Amniotic epithelial cell (primary cell): ENCODE results near the gene ETFBKMT.
"Not testable (repeated sequence)": the region's sequence is repeated elsewhere in the genome, so short reads cannot be mapped to it uniquely, and the experiment has no call there.

Source experiments
- DNase-seq: peaks from one replicate; pipeline ENCODE4 v3.0.0-alpha.2; 2010; ENCODE audit warnings: low read depth

ETFBKMT gene

GRCh38 chr12:31655792-31656191 lies 3.7 kb upstream of the ETFBKMT start:
- no peak for DNase-seq

- no peak for DNase-seq
Measured at GRCh38 chr12:31658471-31659086, 909 bp upstream of the ETFBKMT start.

DNA sequence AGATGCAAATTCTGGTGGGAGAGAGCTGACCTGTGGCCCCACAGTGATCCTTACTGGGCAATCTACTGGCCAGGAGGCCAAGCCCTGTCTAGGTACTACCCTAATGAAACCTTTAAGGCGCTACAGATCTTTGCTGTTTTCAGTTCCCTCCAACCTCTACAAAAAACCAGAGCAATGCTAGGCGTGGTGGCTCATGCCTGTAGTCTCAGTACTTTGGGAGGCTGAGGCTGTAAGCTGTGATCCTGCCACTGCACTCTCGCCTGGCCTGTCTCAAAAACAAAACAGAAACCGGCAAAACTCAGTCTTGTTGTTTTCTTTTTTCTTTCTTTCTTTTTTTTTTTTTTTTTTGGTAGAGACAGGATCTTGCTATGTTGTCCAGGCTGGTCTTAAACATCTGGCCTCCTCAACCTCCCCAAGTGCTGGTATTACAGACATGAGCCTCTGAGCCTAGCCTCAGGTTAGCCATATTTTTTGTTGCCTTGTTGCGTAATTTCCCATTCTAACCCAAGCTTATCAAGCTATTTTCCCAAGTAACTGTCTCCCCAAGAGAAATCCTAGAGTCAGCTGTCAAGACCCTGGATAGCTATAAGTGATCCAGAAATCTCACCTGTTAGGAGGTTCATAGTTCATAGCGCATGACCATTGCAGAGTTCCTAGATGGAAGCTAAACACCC lies 2.8 kb downstream of the ETFBKMT start:
- DNase-seq: no peak

DNA sequence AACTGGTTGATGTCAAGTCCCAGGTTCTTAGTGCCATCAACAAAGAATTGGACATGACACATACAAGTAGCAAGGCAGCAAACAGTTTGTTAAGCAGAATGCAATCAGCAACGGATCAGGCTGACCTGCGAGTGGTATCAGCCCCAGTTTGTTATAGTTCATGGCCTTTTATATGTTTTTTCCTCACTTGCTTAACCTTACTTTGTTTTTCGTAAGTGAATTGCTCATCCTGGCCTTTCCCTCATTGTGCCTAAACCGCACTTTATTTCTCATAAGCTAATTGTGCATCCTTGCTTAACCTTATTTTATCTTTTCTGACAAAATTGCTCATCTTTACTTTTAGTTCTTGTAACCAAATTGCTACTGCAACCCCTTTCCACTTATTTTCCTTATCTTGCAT lies 4.1 kb downstream of the ETFBKMT start:
- peak; percentile 64 for DNase-seq

DNA sequence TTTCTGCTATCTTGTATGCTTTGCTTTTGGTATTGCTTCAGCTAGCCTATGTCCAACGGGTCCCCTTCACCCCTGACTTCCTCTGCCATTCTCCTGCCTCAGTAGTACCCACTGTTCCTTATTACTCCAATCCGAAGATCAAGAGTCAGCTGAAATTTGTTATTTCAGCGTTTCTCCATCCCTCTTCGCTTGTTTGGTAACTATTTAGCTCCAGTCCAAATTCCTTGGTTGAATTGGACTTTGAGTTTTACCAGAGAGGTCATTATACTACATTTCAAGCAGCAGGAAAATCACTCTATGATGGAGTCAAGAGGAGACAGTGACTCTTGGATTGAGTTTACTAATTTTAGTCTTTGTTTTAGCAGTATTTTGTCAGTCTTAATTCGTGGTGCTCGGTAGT lies 4.5 kb downstream of the ETFBKMT start:
- DNase-seq: no peak

DNA sequence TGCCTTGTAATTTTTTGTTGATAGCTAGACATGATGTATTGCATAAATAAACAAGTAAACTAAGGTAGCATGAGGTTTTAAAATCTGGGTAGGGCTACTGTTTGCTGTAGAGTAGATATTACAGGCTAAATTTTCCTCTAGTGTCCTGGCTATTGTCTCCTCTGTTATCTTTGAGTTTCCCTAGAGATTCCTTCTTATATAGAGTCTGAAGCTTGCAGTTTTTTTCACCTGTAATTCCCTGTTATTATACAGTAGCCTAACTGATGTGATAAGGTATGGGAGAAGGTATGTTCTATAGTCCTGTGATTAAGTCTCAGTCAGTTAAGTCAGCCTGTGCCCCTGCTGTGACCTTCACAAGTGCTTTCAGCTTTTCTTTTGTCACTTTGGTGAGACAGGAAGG lies 9.5 kb downstream of the ETFBKMT start:
- DNase-seq: no peak

- DNase-seq: not testable (repeated sequence)
Measured at GRCh38 chr12:31669582-31669981, 10.1 kb downstream of the ETFBKMT start.

DNA sequence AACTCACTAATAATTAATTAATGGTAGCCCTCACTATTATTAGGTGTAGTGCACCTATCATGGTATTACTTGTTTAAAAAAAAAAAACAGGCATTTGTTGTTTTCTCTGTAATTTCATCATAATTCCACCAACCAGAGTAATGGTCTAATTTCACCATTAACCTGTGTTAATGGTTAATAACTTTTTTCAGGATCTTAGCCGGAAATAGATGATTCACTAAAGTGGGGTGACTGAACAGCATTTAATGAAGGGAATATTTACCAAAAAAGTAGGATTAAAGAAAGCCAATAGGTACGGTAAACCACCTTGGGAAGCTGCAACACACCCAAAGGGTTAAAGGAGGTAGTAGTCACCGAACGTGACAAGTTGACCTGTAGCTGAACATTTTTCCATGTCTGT lies 13.0 kb downstream of the ETFBKMT start:
- no peak for DNase-seq

GRCh38 chr12:31682136-31682962 lies 22.9 kb downstream of the ETFBKMT start:
- peak; percentile 88 for DNase-seq

GRCh38 chr12:31685801-31686200 lies 26.3 kb downstream of the ETFBKMT start:
- peak; percentile 79 for DNase-seq

- DNase-seq: no peak
Measured at GRCh38 chr12:31687101-31687527, 27.6 kb downstream of the ETFBKMT start.

DNA sequence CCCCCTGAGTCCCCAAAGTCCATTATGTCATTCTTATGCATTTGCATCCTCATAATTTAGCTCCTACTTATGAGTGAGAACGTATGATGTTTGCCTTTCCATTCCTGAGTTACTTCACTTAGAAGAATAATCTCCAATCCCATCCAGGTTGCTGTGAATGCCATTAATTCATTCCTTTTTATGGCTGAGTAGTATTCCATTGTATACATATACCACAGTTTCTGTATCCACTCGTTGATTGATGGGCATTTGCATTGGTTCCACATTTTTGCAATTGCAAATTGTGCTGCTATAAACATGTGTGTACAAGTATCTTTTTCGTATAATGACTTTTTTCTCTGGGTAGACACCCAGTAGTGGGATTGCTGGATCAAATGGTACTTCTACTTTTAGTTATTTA lies 30.4 kb downstream of the ETFBKMT start:
- not testable (repeated sequence) for DNase-seq

DNA sequence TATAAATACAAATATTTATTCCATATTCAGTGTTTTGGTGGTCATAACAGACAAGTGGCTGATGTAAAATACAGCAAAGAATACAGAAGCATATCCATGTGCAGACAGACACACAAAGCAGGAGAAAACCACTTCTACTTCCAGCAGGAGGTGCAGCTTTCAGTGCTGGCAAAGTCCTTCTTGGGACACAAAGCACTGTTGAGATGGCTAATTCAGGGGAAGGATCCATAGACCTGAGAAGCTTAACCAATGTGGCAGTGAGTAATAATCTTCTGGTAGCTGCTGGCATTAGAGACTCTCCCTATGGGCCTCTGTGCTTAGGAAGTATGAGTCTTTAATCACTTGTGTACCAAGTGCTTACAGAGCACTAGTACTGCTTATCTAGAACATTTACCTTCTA lies 42.6 kb downstream of the ETFBKMT start:
- DNase-seq: peak; percentile 56

- no peak for DNase-seq
Measured at GRCh38 chr12:31705621-31706020, 46.1 kb downstream of the ETFBKMT start.

GRCh38 chr12:31708118-31708517 lies 48.6 kb downstream of the ETFBKMT start:
- DNase-seq: not testable (repeated sequence)

DNA sequence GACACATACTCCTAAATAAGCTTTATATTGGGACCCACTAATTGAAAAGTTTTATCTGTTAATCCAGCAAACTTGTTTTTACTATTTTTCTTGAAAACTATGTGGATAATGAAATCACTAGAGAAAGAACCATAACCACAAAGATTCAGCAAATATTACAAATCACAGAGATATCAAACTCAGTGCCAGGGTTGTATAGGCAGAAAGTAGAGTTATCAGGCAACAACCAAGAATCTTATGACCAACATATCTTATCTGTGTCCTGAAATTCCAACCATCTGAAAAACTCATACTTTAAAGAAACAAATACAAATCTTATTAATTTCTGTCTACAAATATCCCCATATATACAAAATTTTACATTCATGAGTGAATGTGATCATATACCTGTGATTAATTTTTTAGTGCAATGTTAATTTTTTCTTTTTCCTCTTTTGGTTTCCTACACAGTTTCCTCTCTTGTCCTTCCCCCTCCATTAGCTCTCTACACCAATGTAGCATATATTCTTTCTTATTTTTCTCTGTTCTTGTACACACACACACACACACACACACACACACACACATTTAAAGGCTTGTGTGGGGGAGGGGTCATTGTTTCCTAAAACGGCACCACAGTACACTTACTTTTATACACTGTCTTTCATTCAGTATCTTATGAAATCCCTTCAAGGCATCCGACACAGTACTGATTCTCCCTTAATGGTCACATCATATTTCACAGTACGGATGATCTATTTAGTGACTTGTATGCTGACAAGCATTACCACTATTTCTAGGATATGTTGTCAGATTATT lies 50.7 kb downstream of the ETFBKMT start:
- peak; percentile 92 for DNase-seq

- DNase-seq: no peak
Measured at GRCh38 chr12:31712877-31713276, 53.4 kb downstream of the ETFBKMT start.

GRCh38 chr12:31714406-31715271 lies 55.2 kb downstream of the ETFBKMT start:
- DNase-seq: no peak

DNA sequence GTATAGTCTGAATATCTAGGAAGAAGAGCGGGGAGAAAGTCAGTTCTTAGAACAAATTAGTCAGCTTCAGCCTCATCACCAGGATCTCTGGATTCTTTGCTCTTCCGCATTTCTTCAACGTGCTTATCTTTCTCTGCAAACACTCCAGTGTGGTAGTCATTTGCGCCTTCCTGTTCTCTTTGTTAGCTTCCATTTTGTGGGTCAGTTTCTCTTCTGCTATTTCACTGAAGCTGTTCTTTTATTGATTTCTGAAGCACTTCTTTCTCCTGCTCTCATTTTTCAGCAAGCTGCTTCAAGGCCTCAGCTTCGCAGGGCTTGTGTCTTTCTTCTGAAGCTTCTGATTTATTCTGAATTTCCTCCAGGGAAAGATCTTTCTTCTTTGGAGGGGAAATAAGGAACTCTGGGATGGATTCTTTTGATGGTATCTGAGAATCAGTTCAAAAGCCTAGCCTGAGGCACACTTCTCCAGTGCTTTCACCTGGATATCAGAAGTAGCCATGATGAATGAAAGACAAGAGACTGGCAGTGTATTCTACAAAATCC lies 55.9 kb downstream of the ETFBKMT start:
- peak; percentile 96 for DNase-seq

DNA sequence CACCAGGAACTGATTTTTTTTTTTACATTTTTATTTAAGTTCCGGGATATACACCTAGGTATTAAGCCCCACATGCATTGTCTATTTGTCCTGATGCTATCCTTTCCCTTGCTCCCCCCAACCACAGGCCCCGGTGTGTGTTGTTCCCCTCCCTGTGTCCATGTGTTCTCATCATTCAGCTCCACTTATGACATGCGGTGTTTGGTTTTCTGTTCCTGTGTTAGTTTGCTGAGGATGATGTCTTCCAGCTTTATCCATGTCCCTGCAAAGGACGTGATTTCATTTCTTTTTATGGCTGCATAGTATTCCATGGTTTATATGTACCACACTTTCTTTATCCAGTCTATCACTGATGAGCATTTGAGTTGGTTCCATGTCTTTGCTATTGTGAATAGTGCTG lies 57.5 kb downstream of the ETFBKMT start:
- DNase-seq: not testable (repeated sequence)
